Esophagus muscularis mucosa (tissue), 4 donors: ENCODE results near the gene PARVB. TPM values are rescaled to one million over a fixed set of nuclear protein-coding genes. Genes with fewer than 3 reads are reported as not detected.
A peak's percentile ranks its signal among the peaks of the same experiment; 100 is the strongest.

Experiments used
- DNase-seq: peaks from one replicate; pipeline ENCODE4 v3.0.0-alpha.2; 2017; ENCODE audit errors: extremely low spot score
- H3K27ac ChIP-seq, 4 donors: fragments of 200-600 bp; sonication (generic); replicated peaks in 1 of 4; 1 replicate in 3 of 4; 2 replicates in 1 of 4; pipeline ENCODE4 v1.5.1; 2016 to 2019; ENCODE audit warnings: mild to moderate bottlenecking in 1 of 4
- H3K27me3 ChIP-seq, 4 donors: fragments of 200-600 bp; sonication (generic); one replicate each; pipeline versions ENCODE4 v1.5.1 to v1.6.0; 2016 to 2019
- H3K36me3 ChIP-seq, 4 donors: fragments of 200-600 bp; sonication (generic); one replicate each; pipeline ENCODE4 v1.5.1; 2016 to 2019
- H3K4me1 ChIP-seq, 4 donors: fragments of 200-600 bp; sonication (generic); one replicate each; pipeline ENCODE4 v1.5.1; 2016 to 2019
- H3K4me3 ChIP-seq, 4 donors: fragments of 200-600 bp; sonication (generic); 1 replicate in 2 of 4; 2 replicates in 2 of 4; pipeline ENCODE4 v1.5.1; 2016 to 2019; ENCODE audit warnings: mild to moderate bottlenecking in 4 of 4, moderate library complexity in 1 of 4
- H3K9me3 ChIP-seq, 4 donors: fragments of 200-600 bp; sonication (generic); 1 replicate in 3 of 4; 2 replicates in 1 of 4; pipeline ENCODE4 v1.5.1; 2016 to 2019
- CTCF ChIP-seq, 3 experiments: fragments of 200-600 bp in 2 of 3; fragments of 450-650 bp in 1 of 3; sonication (generic) in 2 of 3; IDR thresholded peaks; one replicate each; pipeline ENCODE4 v1.5.1; 2017 to 2019; ENCODE audit warnings: antibody characterized with exemption in 3 of 3, mild to moderate bottlenecking in 2 of 3, moderate library complexity in 1 of 3
- EP300 ChIP-seq: sonication (generic); formaldehyde crosslinking; IDR thresholded peaks from one replicate; pipeline ENCODE4 v1.6.1; 2017; ENCODE audit warnings: antibody characterized with exemption
- POLR2A ChIP-seq: fragments of 450-650 bp; IDR thresholded peaks from one replicate; pipeline ENCODE4 v1.6.1; 2017; ENCODE audit warnings: antibody characterized with exemption, moderate library complexity, mild to moderate bottlenecking, low read depth
- POLR2AphosphoS5 ChIP-seq, 2 donors: sonication (generic); formaldehyde crosslinking; IDR thresholded peaks; one replicate each; pipeline ENCODE4 v1.6.1; 2017; ENCODE audit warnings: antibody characterized with exemption in 2 of 2
- whole genome bisulfite sequencing: methylation state at CpG from one replicate; pipeline ENCODE4 v1.1.5; 2018; 5-methylcytosine and 5-hydroxymethylcytosine counted together
- intact Hi-C: fragments of 100-400 bp; cut with DNase I; formaldehyde crosslinking; loops from one replicate; pipeline ENCODE4 v1.15.1; 2023
- total RNA-seq, 4 donors: library from RNA; depleted of rRNA; stranded (reverse); fragments of >200 nt; gene quantifications; one replicate each; pipeline versions ENCODE4 v1.1.0 to v1.2.1, GENCODE V29; 2016

PARVB gene
- total RNA-seq, 4 donors from 2014 or later: 22.0 to 107 (median 45.5) TPM

DNA sequence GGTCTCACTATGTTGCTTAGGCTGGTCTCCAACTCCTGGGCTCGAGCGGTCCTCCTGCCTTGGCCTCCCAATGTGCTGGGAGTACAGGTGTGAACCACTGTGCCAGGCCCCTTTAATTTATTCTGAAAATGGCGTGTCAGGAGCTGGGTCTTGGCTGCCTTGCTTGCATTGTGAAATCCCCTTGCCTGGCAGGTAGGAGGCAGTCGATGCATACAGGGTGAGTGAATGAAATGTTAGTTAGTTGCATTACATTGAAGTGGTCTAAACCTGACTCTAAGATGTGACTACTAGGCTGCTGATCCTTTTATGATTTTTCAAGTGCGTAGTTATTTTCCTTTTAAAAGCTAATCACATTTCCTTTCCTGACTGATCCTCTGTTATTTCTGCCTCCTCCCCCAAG, 42.9 kb downstream of the PARVB start:
- H3K27ac ChIP-seq: peak overlapping the region in 2 of 4 donors; percentile 0 to 27

GRCh38 chr22:44067901-44068300, 43.8 kb downstream of the PARVB start:
- Histone ChIP-seq H3K4me3 (no peak overlapping the region), H3K36me3 (no peaks in the 10 kb centered on the region), H3K27me3 (no peaks in the 10 kb centered on the region), H3K27ac (peak overlapping the region in 2 of 4 donors; percentile 0 to 37), H3K9me3 (no peaks in the 10 kb centered on the region), H3K4me1 (peaks cover 0 to 18% (median 15%) of the 10 kb centered on the region in 4 donors)
- DNase-seq: no peak
- intact Hi-C loops: no loop called here
- TF ChIP-seq EP300 (no peak), POLR2A (no peak), CTCF (IDR thresholded peaks at IDR 0.05) (no peak), POLR2AphosphoS5 (IDR thresholded peaks at IDR 0.05) (no peak)
- 75% methylated on average over 7 of the region's 10 CpGs for WGBS

More for the DNA sequence above, 42.9 kb downstream of the PARVB start:
- whole genome bisulfite sequencing: 87% methylated on average over 5 of the region's 5 CpGs
- intact Hi-C loops: no loop called here
- DNase-seq: no peak
- H3K27me3 ChIP-seq: no peaks in the 10 kb centered on the region
- TF ChIP-seq POLR2AphosphoS5 (IDR thresholded peaks at IDR 0.05) (no peak), CTCF (IDR thresholded peaks at IDR 0.05) (no peak), EP300 (no peak), POLR2A (no peak)
- H3K9me3 ChIP-seq: no peaks in the 10 kb centered on the region
- H3K4me3 ChIP-seq: no peak overlapping the region
- peaks cover 5 to 23% (median 18%) of the 10 kb centered on the region in 4 donors for H3K4me1 ChIP-seq
- no peaks in the 10 kb centered on the region for H3K36me3 ChIP-seq

DNA sequence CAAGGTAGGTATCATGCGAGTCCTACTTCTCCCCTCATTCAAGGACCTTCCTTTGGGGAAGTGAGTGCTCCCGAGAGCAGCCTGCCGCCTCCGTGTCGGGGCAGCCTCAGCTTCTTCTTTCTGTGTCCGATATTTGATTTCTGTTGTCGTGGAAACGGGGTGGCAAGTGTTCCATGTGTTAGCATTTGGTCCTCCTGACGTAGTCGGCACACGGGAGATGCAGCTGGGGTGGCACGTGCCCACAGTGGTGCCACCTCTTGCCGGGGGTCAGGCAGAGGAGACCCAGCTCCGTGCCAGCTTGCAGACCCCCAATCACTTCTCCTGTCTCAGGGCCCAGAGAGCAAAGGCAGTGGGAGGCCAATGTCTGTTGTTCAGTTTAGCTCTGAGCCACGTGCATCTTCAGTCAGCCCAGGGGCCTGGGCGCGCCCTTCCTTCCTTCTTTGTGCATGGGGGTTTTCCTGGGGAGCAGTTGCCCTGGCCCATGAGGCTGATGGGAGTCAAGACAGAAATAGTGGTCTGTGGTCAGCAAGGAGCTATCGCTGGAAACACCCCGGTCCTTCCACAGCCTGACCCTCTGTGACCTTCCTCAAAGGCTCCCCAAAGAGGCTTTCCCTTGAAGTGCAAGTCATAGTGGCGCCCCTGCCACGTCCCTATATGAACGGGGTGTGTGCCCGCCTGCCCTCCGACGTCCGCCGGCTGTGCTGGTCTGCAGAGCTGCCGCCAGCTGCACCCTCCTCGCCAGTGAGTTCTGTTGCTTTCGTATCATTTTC, 44.5 kb downstream of the PARVB start:
- H3K4me1 ChIP-seq: peaks cover 0 to 18% (median 15%) of the 10 kb centered on the region in 4 donors
- no peak for DNase-seq
- TF ChIP-seq CTCF (IDR thresholded peaks at IDR 0.05) (no peak), EP300 (no peak), POLR2AphosphoS5 (IDR thresholded peaks at IDR 0.05) (no peak), POLR2A (no peak)
- H3K36me3 ChIP-seq: no peaks in the 10 kb centered on the region
- H3K4me3 ChIP-seq: no peak overlapping the region
- no peaks in the 10 kb centered on the region for H3K9me3 ChIP-seq
- H3K27ac ChIP-seq: peak overlapping the region in 2 of 4 donors; percentile 0 to 37
- intact Hi-C loops: no loop called here
- H3K27me3 ChIP-seq: no peaks in the 10 kb centered on the region
- 75% methylated on average over 23 of the region's 30 CpGs for WGBS

DNA sequence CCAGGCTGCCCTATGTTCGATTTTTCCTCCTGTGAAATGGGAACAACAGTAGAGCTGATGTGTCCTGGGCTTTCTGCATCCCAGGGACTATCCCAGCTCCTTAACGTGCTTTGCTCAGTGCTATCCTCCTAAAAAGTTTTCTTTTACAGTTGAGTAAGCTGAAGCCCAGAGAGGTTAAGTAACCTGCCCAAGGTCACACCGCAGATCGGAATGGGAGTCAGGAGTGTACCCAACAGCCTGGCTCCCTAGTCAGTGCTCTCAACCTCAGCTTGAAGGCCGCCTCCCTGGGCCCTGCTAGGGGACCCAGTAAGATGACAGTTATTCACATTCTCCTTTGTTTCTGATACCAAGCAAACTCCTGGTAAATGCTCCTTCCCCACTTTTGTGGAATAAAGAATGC, 45.9 kb downstream of the PARVB start:
- TF ChIP-seq CTCF (IDR thresholded peaks at IDR 0.05) (no peak), EP300 (no peak), POLR2A (no peak), POLR2AphosphoS5 (IDR thresholded peaks at IDR 0.05) (no peak)
- H3K27ac ChIP-seq: no peak overlapping the region
- H3K4me1 ChIP-seq: peaks cover 0 to 18% (median 17%) of the 10 kb centered on the region in 4 donors
- intact Hi-C loops: no loop called here
- no peak overlapping the region for H3K4me3 ChIP-seq
- no peaks in the 10 kb centered on the region for H3K9me3 ChIP-seq
- WGBS: 95% methylated on average over 5 of the region's 5 CpGs
- H3K36me3 ChIP-seq: no peaks in the 10 kb centered on the region
- no peaks in the 10 kb centered on the region for H3K27me3 ChIP-seq
- DNase-seq: no peak
